OCI-LY3 (cell line): Measurements from ENCODE around the gene SPATA6.

Experiments used
- H2AFZ ChIP-seq: fragments of 200-600, 300-600 bp; shearing (Covaris generic); 2 replicates; pipeline ENCODE4 v1.6.0; 2014; ENCODE audit warnings: antibody characterized with exemption, low read depth, low read length
- H3K27ac ChIP-seq: fragments of 200-600, 300-600 bp; sonication (generic); 2 replicates; pipeline ENCODE4 v1.5.1; 2014; ENCODE audit warnings: mild to moderate bottlenecking, low read length, moderate library complexity, mixed read lengths
- H3K27me3 ChIP-seq: fragments of 200-600, 300-600 bp; sonication (generic); 2 replicates; pipeline ENCODE4 v1.6.1; 2014; ENCODE audit warnings: low read depth, low read length, mixed read lengths
- H3K36me3 ChIP-seq: fragments of 200-600, 300-600 bp; sonication (generic); replicated peaks from 2 replicates; pipeline ENCODE3; 2014; ENCODE audit warnings: low read depth, low read length, mixed read lengths
- H3K4me1 ChIP-seq: fragments of 300-600, 200-600 bp; sonication (generic); 2 replicates; pipeline ENCODE4 v1.6.1; 2014; ENCODE audit warnings: low read length, mixed read lengths
- H3K4me2 ChIP-seq: fragments of 200-600, 300-600 bp; sonication (generic); 2 replicates; pipeline ENCODE4 v1.6.1; 2014; ENCODE audit warnings: low read length, mixed read lengths
- H3K4me3 ChIP-seq: fragments of 300-600, 200-600 bp; sonication (generic); 2 replicates; pipeline ENCODE4 v1.5.1; 2014; ENCODE audit warnings: antibody characterized with exemption, mild to moderate bottlenecking, low read length, moderate library complexity
- H3K79me2 ChIP-seq: fragments of 300-600, 200-600 bp; shearing (Covaris generic); 2 replicates; pipeline ENCODE4 v1.6.1; 2014; ENCODE audit warnings: mild to moderate bottlenecking, low read length, mixed read lengths
- H3K9ac ChIP-seq: fragments of 300-600, 200-600 bp; shearing (Covaris generic); 2 replicates; pipeline ENCODE4 v1.6.0; 2014; ENCODE audit warnings: mild to moderate bottlenecking, low read length, moderate library complexity
- H3K9me3 ChIP-seq: fragments of 200-600, 300-600 bp; shearing (Covaris generic); 2 replicates; pipeline ENCODE4 v1.6.1; 2014; ENCODE audit warnings: low read length, mixed read lengths; ENCODE audit not compliant: insufficient read depth
- H4K20me1 ChIP-seq: fragments of 200-600, 300-600 bp; sonication (generic); 2 replicates; pipeline ENCODE4 v1.6.1; 2016; ENCODE audit warnings: low read length, mixed read lengths; ENCODE audit not compliant: insufficient read depth
- CTCF ChIP-seq: fragments of 200-600, 300-600 bp; sonication (generic); IDR thresholded peaks from 2 replicates; pipeline ENCODE4 v1.5.1; 2014; ENCODE audit warnings: antibody characterized with exemption, low read length, low read depth
- EZH2phosphoT487 ChIP-seq: fragments of 200-600 bp; shearing (Covaris generic); IDR thresholded peaks from 2 replicates; pipeline ENCODE4 v1.6.1; 2018; ENCODE audit warnings: antibody characterized with exemption, mixed run types, low read depth

SPATA6 gene

GRCh38 chr1:48356901-48357300 lies 115.1 kb downstream of the SPATA6 start:
- H3K27ac ChIP-seq: no peak overlapping the region
- H3K9ac ChIP-seq: no peak overlapping the region
- no peak overlapping the region for H3K4me3 ChIP-seq
- H3K79me2 ChIP-seq: no peaks in the 10 kb centered on the region
- H3K4me1 ChIP-seq: no peaks in the 10 kb centered on the region
- no peaks in the 10 kb centered on the region for H3K27me3 ChIP-seq
- H4K20me1 ChIP-seq: no peaks in the 10 kb centered on the region
- TF ChIP-seq CTCF: no peak
- TF ChIP-seq EZH2phosphoT487: no peak
- no peaks in the 10 kb centered on the region for H3K36me3 ChIP-seq
- H3K4me2 ChIP-seq: no peak overlapping the region
- no peak overlapping the region for H2AFZ ChIP-seq
- H3K9me3 ChIP-seq: no peaks in the 10 kb centered on the region

- Histone ChIP-seq H3K4me3 (no peak overlapping the region), H3K27ac (no peak overlapping the region), H2AFZ (no peak overlapping the region), H3K4me2 (no peak overlapping the region), H3K79me2 (no peaks in the 10 kb centered on the region), H3K9me3 (no peaks in the 10 kb centered on the region), H4K20me1 (no peaks in the 10 kb centered on the region), H3K27me3 (no peaks in the 10 kb centered on the region), H3K9ac (no peak overlapping the region), H3K4me1 (no peaks in the 10 kb centered on the region), H3K36me3 (no peaks in the 10 kb centered on the region)
- TF ChIP-seq EZH2phosphoT487 (no peak), CTCF (no peak)
Measured at GRCh38 chr1:48344373-48344772, 127.6 kb downstream of the SPATA6 start.

GRCh38 chr1:48341221-48341620 lies 130.8 kb downstream of the SPATA6 start:
- Histone ChIP-seq H4K20me1 (no peaks in the 10 kb centered on the region), H3K4me1 (no peaks in the 10 kb centered on the region), H3K36me3 (no peaks in the 10 kb centered on the region), H3K9me3 (no peaks in the 10 kb centered on the region), H3K4me2 (no peak overlapping the region), H3K27me3 (no peaks in the 10 kb centered on the region), H3K9ac (no peak overlapping the region), H3K27ac (no peak overlapping the region), H3K4me3 (no peak overlapping the region), H3K79me2 (no peaks in the 10 kb centered on the region), H2AFZ (no peak overlapping the region)
- TF ChIP-seq EZH2phosphoT487: no peak
- no peak for TF ChIP-seq CTCF

GRCh38 chr1:48338257-48338656 lies 133.7 kb downstream of the SPATA6 start:
- TF ChIP-seq CTCF: no peak
- no peak for TF ChIP-seq EZH2phosphoT487
- Histone ChIP-seq H3K27me3 (no peaks in the 10 kb centered on the region), H3K4me3 (no peak overlapping the region), H2AFZ (no peak overlapping the region), H3K36me3 (no peaks in the 10 kb centered on the region), H3K9ac (no peak overlapping the region), H4K20me1 (no peaks in the 10 kb centered on the region), H3K4me1 (no peaks in the 10 kb centered on the region), H3K79me2 (no peaks in the 10 kb centered on the region), H3K4me2 (no peak overlapping the region), H3K9me3 (no peaks in the 10 kb centered on the region), H3K27ac (no peak overlapping the region)
